NCI-H128 (cell line): ENCODE data around the gene MRPL38.
"Not testable (repeated sequence)": the region's sequence is repeated elsewhere in the genome, so short reads cannot be mapped to it uniquely, and the experiment has no call there.

Source experiments
- DNase-seq: peaks from one replicate; lab custom pipeline; 2025; ENCODE audit not compliant: unreplicated experiment; lab: John Stamatoyannopoulos, UW

Gene MRPL38

DNA sequence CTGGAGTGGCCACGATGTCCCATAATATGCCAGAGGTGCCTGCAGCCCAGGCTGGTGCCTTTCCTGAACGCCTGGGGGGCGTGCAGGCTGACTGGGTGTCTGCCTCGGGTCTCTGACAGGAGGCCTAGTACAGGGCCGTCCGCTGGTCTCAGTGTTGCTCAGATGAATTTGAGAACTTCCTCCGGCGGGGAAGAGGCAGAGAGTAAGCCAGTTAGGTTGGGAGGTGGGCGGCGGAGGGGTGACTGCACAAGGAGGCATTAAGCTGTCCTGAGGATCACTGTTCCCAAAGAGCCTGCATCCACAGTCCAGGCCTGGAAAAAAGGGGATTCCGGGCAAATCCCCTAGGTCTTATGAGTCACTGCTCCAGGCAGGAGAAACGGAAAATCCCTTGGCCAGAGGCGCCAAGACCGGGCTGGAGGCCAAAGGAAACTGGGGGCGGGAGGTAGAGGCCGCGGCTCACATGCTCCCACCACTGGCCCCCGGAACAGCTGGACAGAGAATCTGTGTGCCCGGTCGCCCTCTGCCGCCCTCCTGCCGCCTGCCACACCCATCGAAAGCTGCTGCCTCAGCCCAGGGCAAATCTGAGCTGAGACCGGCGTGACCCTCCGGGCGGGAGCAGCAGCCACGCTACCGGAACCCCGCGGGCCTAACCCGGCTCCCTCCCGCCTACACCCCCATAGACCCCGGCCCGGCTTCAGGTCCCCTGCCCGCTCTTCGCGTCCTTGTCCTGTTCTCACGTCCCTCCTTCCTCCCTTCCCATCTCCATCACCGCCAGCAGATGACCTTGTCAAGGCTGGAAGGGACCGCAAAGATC, 27.5 kb downstream of the MRPL38 start:
- no peak for DNase-seq

GRCh38 chr17:75876190-75876937, 28.3 kb downstream of the MRPL38 start:
- no peak for DNase-seq

- no peak for DNase-seq
Measured at GRCh38 chr17:75875940-75876189, 28.8 kb downstream of the MRPL38 start.

DNA sequence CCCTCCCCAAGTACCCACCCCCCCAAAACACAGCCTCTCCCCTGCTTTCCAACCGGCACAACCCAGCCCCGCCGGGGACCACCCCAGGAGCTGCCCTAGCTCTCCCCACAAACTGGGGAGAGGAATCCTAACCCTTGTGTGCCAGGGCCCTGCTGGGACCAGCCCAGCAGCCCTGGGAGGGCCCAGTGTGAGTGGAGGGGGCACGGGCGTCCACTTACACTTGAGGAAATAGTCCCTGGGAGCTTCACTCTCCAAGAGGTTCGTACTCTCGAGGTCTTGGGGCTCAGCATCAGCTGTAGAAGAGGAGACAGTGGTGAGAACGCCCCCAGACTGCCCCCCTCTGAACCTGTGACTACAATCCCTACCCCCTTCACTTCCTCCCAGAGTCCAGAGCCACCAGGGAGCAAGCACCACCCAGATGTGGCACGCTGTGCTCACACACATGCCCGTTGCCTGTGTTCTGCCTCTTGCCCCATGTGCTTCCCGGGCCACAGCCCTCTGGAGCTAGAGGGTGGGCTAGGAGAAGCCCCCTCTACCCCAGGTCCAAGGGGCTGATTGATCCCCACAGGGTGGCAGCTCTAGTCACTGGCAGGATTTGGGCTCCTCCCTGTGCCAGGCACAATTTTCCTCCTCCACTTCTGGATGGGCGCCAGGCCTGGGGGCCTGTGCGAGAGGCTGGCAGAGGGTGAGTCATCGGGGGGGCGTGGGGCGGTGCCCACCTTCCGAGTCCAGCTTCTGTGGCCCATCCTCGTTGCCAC, 29.3 kb downstream of the MRPL38 start:
- DNase-seq, result no peak

- DNase-seq, result no peak
Measured at GRCh38 chr17:75874323-75875181, 30.1 kb downstream of the MRPL38 start.

GRCh38 chr17:75873587-75874322, 30.9 kb downstream of the MRPL38 start:
- no peak for DNase-seq

GRCh38 chr17:75872434-75873351, 32.0 kb downstream of the MRPL38 start:
- no peak for DNase-seq

DNA sequence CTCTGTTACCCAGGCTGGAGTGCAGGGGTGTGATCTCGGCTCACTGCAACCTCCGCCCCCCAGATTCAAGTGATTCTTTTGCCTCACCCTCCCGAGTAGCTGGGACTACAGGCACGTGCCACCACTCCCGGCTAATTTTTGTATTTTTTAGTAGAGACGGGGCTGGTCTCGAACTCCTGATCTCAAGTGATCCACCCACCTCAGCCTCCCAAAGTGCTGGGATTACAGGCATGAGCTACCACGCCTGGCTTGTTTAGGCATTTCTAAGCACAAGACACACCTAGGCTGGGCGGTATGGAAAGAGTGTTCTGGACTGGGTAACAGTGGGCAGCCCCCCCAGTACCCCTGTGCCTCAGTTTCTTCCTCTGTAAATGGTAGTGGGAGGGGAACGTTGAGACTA, 34.5 kb downstream of the MRPL38 start:
- not testable (repeated sequence) for DNase-seq

DNA sequence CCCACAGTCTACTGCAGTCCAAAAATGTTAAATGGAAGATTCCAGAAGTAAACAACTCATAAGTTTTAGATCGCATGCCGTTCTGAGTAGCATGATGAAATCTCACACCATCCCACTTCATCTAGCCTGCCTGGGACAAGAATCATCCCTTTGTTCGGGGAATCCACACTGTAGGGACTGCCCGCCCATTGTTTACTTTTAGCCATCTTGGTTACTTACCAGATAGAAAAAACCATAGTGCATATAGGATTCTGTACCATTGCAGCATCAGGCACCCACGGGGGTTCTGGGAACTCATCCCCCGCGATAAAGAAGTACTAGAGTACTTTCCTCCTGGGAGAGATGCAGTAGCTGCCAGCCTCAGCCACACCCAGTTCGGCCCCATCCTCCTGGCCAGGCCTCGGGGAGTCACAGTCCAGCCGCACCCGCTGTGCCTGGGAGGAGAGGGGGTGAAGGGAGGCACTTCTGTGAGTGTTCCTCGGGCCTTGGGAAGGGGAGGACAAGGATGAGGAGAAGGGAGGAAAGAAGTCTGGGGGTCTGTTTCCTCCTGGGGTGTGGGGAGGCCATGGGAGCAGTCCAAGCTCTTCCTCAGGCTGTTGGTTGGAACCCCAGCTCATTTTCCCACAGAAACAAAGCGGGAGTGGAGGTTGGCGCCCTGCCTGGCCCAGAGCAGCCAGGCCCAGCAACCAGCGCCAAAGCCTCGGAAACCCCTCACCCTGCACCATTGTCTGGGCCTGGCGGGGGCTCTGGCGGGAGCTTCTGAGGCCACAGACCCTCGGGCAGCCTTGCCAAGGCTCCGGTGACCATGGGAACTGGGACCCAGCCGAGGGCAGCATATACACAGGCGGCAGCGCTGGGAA, 35.2 kb downstream of the MRPL38 start:
- DNase-seq, result no peak

DNA sequence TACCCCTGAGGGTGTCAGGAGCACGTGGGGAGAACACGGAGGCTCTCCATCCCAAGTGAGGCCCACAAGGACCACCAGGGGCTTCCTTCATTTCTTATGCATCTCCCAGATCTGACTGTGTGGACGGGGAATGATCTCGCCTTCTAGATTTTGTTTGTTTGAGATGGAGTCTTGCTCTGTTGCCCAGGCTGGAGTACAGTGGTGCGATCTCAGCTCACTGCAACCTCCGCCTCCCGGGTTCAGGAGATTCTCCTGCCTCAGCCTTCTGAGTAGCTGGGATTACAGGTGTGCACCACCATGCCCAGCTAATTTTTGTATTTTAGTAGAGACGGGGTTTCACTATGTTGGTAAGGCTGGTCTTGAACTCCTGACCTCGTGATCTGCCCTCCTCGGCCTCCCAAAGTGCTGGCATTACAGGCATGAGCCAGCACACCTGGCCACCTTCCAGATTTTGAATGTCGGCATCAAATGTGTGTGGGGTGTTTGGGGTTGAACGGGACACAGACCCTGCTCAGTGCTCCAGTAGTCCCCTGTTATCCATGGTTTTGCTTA, 35.9 kb downstream of the MRPL38 start:
- not testable (repeated sequence) for DNase-seq

DNA sequence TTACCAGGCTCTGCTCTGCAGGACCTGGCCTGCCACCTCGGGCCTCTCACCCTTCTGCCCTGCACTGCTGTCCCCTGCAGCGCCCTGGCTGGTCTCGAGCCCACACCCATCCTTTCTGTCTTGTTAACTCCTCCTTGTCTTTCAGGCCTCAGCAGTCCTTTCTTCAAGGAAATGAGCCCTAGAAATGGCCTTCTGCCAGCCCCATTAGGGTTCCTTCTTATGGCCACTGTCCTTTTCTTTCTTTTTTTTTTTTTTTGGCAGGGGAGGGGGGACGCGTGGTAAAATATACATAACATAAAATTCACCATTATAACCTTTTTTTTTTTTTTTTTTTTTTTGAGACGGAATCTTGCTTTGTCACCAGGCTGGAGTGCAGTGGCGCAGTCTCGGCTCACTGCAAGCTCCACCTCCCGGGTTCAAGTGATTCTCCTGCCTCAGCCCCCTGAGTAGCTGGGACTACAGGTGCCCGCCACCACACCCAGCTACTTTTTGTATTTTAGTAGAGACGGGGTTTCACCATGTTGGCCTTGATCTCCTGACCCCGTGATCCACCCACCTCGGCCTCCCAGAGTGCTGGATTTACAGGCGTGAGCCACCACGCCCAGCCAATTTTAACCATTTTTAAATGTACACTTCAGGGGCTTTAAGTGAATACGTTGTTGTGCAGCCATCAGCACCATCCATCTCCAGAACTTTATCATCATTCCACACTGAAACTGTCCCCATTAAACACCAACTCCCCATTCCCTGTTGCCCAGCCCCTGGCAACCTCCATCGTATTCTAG, 39.1 kb downstream of the MRPL38 start:
- DNase-seq, result not testable (repeated sequence)

GRCh38 chr17:75864887-75865286, 39.8 kb downstream of the MRPL38 start:
- not testable (repeated sequence) for DNase-seq

- DNase-seq, result no peak
Measured at GRCh38 chr17:75864448-75864871, 40.2 kb downstream of the MRPL38 start.

GRCh38 chr17:75861927-75862317, 42.8 kb downstream of the MRPL38 start:
- DNase-seq, result no peak

DNA sequence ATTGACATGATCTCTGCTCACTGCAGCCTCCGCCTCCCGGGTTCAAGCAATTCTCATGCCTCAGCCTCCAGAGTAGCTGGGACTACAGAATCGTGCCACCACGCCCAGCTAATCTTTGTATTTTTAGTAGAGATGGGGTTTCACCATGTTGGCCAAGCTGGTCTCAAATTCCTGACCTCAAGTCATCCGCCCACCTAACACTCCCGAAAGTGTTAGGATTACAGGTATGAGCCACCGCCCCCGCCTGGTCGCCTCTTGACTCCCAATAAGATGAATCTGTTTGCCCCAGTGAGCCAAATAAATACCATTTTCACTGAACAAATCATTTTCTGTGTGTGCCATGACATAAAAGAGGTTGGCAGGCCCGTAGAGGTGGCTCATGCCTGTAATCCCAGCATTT, 45.3 kb downstream of the MRPL38 start:
- not testable (repeated sequence) for DNase-seq

- DNase-seq, result no peak
Measured at GRCh38 chr17:75856062-75856756, 48.5 kb downstream of the MRPL38 start.
